HG03095 (cell line): ENCODE measurements around the gene C22orf15.

Experiments used
- ATAC-seq: cut with Tn5 transposase; IDR thresholded peaks from one replicate; pipeline ENCODE4 v1.9.1; 2021; ENCODE audit warnings: moderate library complexity; ENCODE audit not compliant: unreplicated experiment

The C22orf15 gene

DNA sequence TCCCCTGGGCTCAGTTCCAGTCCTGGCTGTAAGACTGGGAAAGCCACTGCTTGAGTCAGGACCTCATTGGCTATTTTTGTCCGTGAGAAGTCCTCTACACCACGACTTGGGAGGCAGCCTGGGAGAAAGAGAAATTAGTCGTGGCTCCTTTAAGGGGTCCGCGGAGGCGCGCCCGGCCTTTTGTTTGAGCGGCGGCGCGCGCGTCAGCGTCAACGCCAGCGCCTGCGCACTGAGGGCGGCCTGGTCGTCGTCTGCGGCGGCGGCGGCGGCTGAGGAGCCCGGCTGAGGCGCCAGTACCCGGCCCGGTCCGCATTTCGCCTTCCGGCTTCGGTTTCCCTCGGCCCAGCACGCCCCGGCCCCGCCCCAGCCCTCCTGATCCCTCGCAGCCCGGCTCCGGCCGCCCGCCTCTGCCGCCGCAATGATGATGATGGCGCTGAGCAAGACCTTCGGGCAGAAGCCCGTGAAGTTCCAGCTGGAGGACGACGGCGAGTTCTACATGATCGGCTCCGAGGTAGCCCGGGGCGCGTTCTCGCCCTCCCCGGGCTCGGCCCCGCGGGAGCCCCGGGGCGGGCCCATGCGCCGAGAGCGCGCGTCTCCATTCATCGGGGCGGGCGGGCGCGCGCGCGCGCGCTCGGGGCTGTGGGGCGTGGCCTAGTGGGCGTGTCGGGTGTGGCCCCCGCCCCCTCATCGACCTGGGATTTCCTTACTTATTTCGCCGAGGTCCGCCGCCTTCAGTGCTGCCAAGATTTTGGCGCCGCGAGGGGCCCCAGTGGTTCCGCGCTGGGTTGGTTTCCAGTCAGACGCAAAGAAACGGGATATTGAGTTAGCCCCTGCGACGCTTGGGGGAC lies 24.2 kb downstream of the C22orf15 start, which contains the start of gene SMARCB1:
Gene SMARCB1, plus strand, starts transcription at position 215 of the 848 bp plus-strand sequence. Its CDS starts 204 bp downstream, at position 419.
- peak; percentile 45 for ATAC-seq

DNA sequence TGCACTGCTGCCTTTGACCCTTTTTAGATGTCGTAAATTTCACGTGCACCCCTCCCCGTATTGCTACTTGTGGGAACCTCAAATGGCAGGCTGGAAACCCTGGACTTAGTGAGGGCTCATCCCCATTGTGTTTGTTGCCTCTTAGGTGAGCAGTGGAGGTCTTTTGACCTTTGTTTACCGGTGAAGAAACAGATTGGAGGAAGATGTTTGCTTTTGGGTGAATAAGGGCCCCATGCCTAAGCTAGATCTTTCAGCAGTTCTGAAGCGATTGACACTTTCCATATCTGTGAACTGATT lies 24.8 kb downstream of the C22orf15 start:
- ATAC-seq, result no peak

DNA sequence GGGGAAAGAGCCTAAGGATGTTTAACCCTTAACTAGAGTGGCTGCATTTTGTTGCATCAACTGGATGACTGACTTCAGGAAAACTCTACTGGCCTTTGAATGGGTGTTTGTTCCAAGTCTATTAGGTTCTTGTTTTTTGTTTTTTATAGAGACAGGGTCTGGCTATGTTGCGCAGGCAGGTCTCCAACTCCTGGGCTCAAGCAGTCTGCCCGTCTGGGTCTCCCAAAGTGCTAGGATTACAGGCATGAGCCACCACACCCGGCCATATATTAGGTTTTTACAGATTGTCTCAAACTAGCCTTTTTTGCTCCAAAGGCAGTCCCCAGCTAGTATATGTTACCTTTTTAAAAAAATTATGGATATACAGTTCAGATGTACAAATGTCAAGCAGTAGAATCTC lies 25.1 kb downstream of the C22orf15 start:
- ATAC-seq, result no peak

DNA sequence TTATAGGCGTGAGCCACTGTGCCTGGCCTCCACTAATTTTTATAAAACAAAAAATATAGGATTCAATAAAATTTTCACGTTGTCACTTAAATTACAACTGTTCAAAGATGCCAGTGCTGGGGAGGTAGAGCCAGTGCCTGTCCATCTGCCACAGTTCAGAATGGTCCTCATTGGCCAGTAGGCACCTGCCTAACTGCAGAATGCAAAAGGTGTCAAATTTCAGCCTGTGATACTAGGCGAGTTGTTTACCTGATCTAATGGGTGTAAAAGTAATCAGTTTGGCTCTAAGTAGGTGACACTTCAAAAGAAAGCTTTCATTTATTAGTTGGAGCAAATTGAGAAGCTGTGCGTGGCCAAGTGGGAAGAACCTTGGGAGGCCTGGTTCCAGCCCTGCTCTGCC lies 26.3 kb downstream of the C22orf15 start:
- ATAC-seq, result no peak

DNA sequence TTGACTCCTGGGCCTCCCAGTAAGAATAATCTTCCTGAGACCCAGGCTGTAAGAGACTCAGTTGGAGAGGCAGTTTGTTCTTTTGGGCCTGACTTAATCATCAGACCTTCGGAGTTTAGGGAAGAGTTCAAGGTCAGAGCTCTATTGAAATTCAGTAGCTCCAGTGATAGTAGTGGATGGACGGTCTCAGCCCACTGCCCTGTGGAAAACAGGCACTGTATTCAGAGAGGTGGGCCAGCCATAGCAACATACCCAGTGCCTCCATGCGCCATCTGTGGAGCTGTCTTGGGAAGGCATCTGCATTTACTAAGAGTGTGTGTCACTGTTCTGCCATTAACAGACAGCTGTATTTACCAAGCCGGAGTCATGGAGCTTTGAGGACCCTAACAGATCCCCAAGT lies 26.8 kb downstream of the C22orf15 start:
- no peak for ATAC-seq

DNA sequence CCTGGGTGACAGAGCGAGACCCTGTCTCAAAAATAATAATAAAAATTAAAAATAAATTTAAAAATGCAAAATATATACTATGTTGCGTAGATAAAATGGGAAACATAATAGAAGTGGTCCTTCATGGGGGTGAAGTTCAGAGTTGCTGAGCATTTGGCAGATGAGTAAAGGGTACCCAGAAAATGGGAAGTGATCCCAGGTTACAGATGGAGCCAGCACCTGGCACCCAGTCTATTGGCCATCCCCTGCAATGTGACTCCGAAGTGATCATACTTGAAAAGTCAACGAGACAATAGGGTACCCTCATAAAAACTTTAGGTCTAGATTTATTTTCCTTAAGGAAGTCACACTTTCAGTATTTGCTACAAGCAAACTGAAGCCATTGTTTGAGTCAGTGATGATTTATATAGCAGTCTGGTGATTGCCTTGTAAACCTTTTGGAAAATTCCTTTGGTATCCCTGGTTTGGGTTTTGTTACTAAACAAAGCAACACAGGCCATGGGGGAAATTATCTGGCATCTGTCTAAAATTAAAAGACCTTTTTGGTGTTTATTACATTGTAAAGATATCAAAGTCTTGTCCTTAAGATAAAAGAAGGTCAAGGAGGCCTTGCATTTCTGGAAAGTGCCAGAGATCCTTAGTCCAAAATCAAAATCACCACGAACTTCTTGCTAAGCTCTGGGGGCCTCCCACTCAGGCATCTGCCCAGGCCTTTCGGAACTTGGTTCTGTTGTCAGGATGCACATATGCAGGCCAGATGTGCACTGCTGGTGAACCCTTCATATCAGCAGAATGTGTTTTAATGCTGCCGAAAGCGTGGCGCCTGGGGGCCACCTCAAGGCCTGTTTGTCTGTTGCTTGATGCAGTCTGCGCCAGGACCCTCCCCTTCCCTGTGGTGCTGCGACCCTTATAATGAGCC lies 28.3 kb downstream of the C22orf15 start:
- no peak for ATAC-seq

DNA sequence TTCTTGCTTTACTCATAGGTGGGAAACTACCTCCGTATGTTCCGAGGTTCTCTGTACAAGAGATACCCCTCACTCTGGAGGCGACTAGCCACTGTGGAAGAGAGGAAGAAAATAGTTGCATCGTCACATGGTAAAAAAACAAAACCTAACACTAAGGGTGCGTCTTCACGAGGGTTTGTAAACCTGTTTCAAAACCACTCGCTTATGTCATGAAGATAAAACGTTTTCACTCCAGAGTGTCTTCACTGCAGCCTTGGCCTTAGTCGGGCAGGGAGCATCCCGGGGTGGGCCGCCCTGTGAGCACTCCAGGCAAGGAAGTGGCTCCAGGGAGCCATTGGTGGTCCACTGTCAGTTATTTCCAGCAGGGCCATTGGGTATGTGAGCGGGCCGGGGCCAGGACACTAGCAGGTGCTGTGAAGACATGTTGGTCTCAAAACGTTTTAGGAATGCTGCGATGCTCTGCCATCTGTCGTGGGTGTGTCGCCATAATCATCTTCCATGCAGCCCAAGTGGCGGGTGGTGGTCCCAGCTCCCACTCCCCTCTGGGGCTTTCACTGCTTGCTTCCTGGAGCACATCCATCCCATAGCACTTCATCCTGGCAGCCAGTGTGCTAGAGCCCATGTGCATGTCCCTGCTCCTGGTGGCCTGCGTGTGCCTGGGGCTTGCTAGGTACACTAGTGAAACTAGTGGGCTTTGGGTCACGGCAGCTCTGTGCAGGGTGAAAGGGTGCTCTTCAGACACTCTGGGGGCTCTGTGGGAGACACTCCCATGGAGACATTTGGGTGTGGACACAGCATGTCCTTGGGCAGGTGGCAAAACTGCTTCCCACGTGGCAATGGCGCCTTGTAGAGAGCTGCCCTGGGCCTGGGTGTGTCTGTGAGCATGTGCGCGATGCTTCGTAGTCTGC lies 29.2 kb downstream of the C22orf15 start:
- no peak for ATAC-seq

DNA sequence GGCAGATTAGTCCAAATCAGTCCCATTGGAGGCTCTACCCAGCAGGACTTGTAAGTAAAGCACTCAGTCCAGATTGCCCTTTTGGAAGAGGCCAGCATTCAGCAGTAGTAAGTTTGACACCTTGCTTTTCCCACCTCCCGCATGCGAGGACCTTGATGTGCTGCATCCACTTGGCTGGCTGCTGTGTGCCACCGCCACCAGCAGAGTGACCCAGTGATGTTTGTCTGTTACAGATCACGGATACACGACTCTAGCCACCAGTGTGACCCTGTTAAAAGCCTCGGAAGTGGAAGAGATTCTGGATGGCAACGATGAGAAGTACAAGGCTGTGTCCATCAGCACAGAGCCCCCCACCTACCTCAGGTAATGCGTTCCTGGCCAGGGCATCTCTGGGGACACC lies 30.5 kb downstream of the C22orf15 start:
- ATAC-seq, result no peak

DNA sequence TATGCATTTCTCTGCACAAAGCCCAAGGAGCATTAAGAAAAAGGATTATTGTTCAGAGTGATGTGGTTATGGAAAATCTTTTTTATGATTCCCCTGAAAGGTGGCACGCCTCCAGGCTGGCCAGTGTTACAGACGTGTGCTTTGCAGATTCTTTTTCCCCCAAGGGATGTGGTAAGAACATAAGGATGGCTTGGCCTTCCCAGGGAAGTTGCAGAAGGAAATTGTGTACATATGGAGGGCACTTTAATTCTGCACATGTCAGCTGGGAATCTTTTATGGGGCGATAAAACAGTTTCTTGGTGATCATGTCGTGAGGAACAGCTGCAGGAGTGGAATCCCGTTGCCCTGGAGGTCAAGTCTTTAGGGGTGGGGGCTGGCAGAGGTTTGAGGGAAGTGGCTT lies 33.7 kb downstream of the C22orf15 start:
- no peak for ATAC-seq

DNA sequence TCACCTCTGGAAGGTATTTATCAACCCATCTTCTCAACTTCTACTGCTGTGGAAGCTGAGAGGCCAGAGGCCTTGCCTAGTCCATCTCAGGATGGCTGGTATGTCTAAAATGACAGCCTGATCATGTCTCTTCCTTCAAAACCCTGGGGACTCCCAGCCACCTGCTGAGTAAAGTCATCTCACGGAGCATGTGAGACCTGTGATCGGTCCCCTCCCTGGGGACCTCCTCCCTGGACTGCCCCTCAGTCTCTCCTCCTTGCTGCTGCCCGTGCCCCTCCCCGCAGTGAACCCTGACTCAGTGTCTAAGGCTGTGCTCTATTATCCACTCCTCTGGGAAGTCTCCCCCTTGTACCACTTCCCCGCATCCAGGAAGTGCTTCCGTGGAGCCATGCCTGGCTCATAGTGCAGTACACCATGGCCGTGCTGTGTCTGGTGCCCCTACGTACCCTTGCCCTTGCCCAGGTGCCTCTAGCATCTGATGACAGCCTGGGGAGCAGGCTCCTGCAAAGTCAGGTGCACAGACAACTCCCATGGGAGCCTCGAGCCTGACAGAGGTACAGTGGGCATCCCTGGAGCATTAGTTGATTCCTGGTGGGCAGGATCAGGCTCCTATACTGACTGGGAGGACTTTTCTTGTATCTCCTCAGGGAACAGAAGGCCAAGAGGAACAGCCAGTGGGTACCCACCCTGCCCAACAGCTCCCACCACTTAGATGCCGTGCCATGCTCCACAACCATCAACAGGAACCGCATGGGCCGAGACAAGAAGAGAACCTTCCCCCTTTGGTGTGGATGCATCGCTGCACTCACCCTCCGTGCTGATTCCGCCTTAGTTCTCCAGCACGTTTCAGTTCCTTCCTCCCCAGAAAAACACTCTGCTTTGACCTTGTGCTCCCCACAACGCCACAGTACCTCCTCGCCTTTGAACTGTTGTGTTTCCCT lies 37.8 kb downstream of the C22orf15 start:
- peak; percentile 69 for ATAC-seq

DNA sequence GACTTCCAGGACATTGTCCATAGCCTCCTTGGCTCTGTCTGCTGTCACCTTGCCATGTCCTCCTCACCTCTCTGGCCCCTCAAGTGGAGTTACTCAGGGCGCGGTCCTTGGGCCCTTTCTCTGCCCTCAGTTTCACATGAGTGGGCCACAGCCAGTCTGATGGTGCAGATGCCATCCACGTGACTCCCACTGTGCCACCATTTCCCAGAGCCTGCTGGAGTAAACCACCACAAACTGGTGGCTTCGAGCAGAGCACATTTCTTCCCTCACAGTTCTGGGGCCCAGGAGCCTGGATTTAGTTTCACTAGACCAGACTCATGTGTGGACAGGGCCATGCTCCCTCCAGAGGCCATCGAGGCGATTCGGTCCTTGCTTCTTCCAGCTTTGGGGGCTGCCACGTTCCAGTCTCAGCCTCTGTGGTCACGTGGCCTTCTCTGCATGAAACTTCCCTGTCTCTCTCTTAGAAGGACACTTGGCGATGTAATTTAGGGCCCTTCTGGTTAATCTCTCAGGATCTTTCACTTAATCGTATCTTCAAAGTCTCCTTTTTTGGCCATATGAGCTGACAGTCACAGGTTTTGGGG lies 38.5 kb downstream of the C22orf15 start:
- no peak for ATAC-seq

DNA sequence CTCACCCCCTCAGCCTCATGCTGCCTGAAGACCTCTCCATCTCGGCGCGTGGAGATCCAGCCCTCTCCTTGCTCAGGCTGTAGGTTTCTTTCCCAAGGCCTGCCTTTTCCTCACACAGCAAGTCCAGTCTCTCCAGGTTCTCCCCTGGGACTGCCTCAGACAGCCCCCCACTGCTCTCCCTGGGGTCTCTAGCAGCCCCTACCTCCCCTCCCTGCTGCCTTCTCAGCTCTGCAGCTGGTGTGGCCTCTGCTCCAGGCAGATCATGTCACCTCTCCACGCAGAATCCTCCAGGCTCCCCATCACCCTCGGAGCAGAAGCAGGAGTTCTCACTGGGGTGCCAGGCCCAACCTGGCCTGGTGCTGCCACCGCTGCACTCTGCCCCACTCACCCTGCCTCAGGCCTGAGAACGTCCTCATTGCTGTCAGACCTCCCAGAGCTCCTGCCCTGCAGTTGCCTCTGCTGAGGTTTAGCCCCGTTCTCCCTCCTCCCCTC lies 39.1 kb downstream of the C22orf15 start:
- no peak for ATAC-seq

DNA sequence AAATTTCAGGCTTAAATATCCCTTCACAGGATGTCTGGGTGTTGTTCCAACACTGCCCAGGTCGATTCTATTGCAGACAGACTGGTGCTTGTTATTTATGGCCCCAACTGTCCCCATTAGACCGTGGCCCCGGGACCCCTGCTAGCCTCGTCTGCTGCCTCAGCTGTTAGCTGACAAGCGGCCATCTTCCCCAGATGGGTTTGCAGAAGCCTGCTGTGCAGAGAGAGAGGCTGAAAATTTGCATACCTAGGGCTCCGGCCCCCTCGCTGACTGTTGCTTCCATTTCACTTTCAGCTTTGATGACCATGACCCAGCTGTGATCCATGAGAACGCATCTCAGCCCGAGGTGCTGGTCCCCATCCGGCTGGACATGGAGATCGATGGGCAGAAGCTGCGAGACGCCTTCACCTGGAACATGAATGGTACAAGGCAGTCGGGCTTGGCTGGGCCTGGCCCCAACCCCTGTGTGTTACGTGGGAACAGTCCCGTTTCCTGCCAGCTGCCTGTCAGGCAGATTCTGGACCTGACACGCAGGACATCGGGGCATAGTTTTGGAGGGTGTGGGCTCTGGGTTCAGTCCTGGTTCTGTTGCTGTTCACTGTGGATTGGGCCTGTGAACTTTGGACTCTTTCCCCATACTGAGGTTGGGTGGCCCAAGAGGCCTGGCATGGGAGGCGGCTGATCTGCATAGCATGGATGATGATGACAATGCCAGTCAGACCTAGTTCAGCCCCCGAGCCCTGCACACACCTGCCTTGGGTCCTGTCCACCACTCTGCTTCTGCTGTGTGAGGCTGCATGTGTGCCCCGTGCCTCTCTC lies 40.4 kb downstream of the C22orf15 start:
- no peak for ATAC-seq

DNA sequence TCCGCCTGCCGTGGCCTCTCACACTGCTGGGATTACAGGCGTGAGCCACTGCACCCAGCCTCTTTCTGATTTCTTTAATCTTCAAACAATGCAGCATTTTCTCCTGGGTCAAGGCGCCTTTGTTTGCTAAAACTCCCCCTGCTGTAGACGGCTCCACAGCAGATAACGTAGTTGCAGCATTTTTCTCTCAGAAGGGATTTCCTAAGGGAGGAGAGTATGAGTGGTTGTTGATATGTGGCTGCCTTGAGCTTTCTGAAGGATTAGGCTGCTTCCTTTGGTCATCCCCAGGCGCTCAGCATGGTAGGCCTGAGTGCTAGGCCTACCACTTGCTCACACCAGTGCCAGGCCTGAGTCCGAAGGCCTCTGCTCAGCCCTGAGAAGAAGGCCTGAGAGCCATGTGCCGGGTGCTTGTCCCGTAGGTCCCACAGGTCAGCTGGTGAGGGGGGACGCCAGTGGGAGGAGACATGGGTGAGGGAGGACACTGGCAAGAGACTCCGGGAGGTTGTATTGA lies 42.0 kb downstream of the C22orf15 start:
- no peak for ATAC-seq

DNA sequence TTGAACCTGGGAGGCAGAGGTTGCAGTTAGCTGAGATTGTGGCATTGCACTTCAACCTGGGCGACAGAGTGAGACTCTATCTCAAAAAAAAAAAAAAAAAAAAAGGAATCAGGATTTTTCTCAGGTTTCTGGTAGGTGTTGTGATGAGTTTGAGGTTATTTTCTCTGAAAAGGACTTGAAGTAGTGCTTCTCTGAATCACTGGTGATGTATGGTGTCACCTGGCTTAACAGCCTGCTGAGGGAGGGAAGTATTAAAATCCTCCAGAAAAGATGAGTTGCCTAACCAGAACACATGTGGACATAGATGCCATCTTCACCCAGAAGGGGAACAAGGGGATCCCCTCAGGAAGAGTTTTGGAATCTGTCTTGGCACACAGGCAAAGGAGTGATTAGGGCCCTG lies 44.0 kb downstream of the C22orf15 start:
- ATAC-seq, result no peak

DNA sequence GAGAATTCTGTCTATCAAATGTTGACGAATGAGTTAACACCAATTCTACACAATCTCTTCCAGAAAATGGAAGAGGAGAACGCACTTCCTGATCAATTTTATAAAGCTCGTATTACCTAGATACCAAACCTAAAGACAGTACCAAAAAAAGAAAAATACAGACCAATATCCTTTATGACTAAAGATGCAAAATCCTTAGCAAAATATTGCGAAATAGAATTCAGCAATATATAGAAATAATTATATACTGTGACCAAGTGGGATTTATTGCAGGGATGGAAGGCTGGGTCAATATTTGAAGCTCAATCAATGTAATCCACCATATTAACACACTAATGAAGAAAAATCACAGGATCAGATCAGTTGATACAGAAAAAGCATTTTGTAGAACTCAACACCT lies 49.6 kb downstream of the C22orf15 start:
- ATAC-seq, result no peak
